Naive thymus-derived CD4-positive, alpha-beta T cell (primary cell): ENCODE measurements around the gene ETS1. TPM values are rescaled to one million over a fixed set of nuclear protein-coding genes. Genes with fewer than 3 reads are reported as not detected.
A peak's percentile ranks its signal among the peaks of the same experiment; 100 is the strongest.

Experiments used
- ATAC-seq: fragments of 150-1000 bp; cut with Tn5 transposase; 2 replicates; pipeline ENCODE4 v1.10.0; 2021; ENCODE audit warnings: mild to moderate bottlenecking, moderate library complexity
- CTCF ChIA-PET: fragments of 350-600 bp; sonication (Branson Sonifier 250); formaldehyde crosslinking; loops from one replicate; lab custom pipeline; 2021; ENCODE audit warnings: antibody characterized with exemption; lab: Charles Lee
- POLR2A ChIA-PET: fragments of 350-600 bp; sonication (Branson Sonifier 250); formaldehyde crosslinking; loops from one replicate; lab custom pipeline; 2021; ENCODE audit warnings: antibody characterized with exemption, inconsistent platforms; lab: Charles Lee
- DNase-seq, 9 donors: peaks; one replicate each; pipeline versions ENCODE4 v3.0.0 to v3.0.0-alpha.2; 2020 to 2022; ENCODE audit warnings: mixed read lengths in 1 of 9
- H3K27ac ChIP-seq: one replicate; pipeline ENCODE4 v1.7.0; 2013; ENCODE audit warnings: mild to moderate bottlenecking, low read depth, low read length, moderate library complexity
- H3K27me3 ChIP-seq, 2 donors: one replicate each; pipeline ENCODE4 v1.7.0; 2013; ENCODE audit warnings: low read length in 2 of 2, mild to moderate bottlenecking in 2 of 2, moderate library complexity in 2 of 2; ENCODE audit not compliant: control insufficient read depth in 2 of 2, insufficient read depth in 2 of 2
- H3K36me3 ChIP-seq, 3 experiments: 1 replicate in 2 of 3; 2 replicates in 1 of 3; pipeline ENCODE4 v1.7.0; 2013; ENCODE audit warnings: low read length in 3 of 3, mild to moderate bottlenecking in 3 of 3, moderate library complexity in 1 of 3; ENCODE audit not compliant: insufficient read depth in 3 of 3, control insufficient read depth in 2 of 3
- H3K4me1 ChIP-seq, 2 donors: one replicate each; pipeline ENCODE4 v1.7.0; 2013; ENCODE audit warnings: low read length in 2 of 2, mild to moderate bottlenecking in 2 of 2, moderate library complexity in 1 of 2; ENCODE audit not compliant: control insufficient read depth in 2 of 2, insufficient read depth in 2 of 2
- H3K4me3 ChIP-seq: 2 replicates; pipeline ENCODE4 v1.7.0; 2013; ENCODE audit warnings: mild to moderate bottlenecking, low read length
- H3K9me3 ChIP-seq, 3 experiments: 1 replicate in 2 of 3; 2 replicates in 1 of 3; pipeline ENCODE4 v1.7.0; 2013; ENCODE audit warnings: low read length in 3 of 3; ENCODE audit not compliant: control insufficient read depth in 2 of 3
- H3K27ac Mint-ChIP-seq, 9 donors: one replicate each; pipeline ENCODE4 v1.8.0; 2020 to 2022; ENCODE audit warnings: mixed read lengths in 9 of 9, mild to moderate bottlenecking in 8 of 9, moderate library complexity in 5 of 9, inconsistent platforms in 2 of 9
- H3K27me3 Mint-ChIP-seq, 5 donors: one replicate each; pipeline ENCODE4 v1.8.0; 2021 to 2022; ENCODE audit warnings: mixed read lengths in 5 of 5, mild to moderate bottlenecking in 1 of 5
- H3K36me3 Mint-ChIP-seq, 5 donors: one replicate each; pipeline ENCODE4 v1.8.0; 2020 to 2022; ENCODE audit warnings: mixed read lengths in 5 of 5, mild to moderate bottlenecking in 3 of 5, inconsistent platforms in 1 of 5
- H3K4me1 Mint-ChIP-seq, 7 donors: one replicate each; pipeline ENCODE4 v1.8.0; 2020 to 2022; ENCODE audit warnings: mixed read lengths in 7 of 7, mild to moderate bottlenecking in 3 of 7, inconsistent platforms in 1 of 7
- H3K4me3 Mint-ChIP-seq, 10 donors: one replicate each; pipeline ENCODE4 v1.8.0; 2020 to 2022; ENCODE audit warnings: mild to moderate bottlenecking in 10 of 10, mixed read lengths in 10 of 10, moderate library complexity in 6 of 10, inconsistent platforms in 2 of 10
- H3K9me3 Mint-ChIP-seq, 11 donors: one replicate each; pipeline ENCODE4 v1.8.0; 2020 to 2022; ENCODE audit warnings: mixed read lengths in 11 of 11, mild to moderate bottlenecking in 4 of 11, inconsistent platforms in 1 of 11, moderate library complexity in 1 of 11
- intact Hi-C, 2 donors: fragments of 100-400 bp; cut with micrococcal nuclease; formaldehyde crosslinking; loops; one replicate each; pipeline ENCODE4 v1.15.1; 2023
- polyA plus RNA-seq, 2 donors: library from polyadenylated mRNA; unstranded; fragments of 300-500 nt; fragmentation: Illumina TruSeq; gene quantifications; one replicate each; pipeline ENCODE4 v1.2.3, GENCODE V29; 2021
- total RNA-seq, 6 experiments: library from RNA in 5 of 6; stranded (reverse) in 5 of 6; gene quantifications; 1 replicate in 5 of 6; 2 replicates in 1 of 6; pipeline ENCODE4 v1.2.3 and lab custom pipeline; 2021 to 2026

Gene ETS1
- total and polyA plus RNA-seq, 7 experiments from 2014 or later = 514 to 871 (median 676) TPM

GRCh38 chr11:128504486-128504885, 82.9 kb downstream of the ETS1 start:
- Mint-ChIP-seq H3K27me3 (no peaks in the 10 kb centered on the region), H3K4me1 (peaks cover 73 to 98% (median 92%) of the 10 kb centered on the region in 7 donors), H3K36me3 (peaks cover 33 to 65% (median 47%) of the 10 kb centered on the region in 5 donors), H3K9me3 (no peaks in the 10 kb centered on the region), H3K27ac (peak overlapping the region; percentile 90 to 99 (median 97)), H3K4me3 (peak overlapping the region; percentile 85 to 100 (median 98))
- peak in 2 of 9 donors; percentile 46 to 68 for DNase-seq
- Histone ChIP-seq H3K36me3 (peaks cover 4 to 19% (median 17%) of the 10 kb centered on the region in 3 experiments), H3K27ac (peak overlapping the region; percentile 97), H3K4me3 (peak overlapping the region; percentile 44), H3K9me3 (no peaks in the 10 kb centered on the region), H3K4me1 (peaks cover 88 to 90% of the 10 kb centered on the region in 2 donors), H3K27me3 (no peaks in the 10 kb centered on the region)
- ChIA-PET CTCF (interaction anchor here (0.6 to 3.8 kb wide), 19 partner anchors 8 to 220 kb away, joined by 3 to 24 read pairs (median 4); no protein-coding TSS in a partner anchor), POLR2A (interaction anchor here (0.6 to 30.8 kb wide), 14 partner anchors 7 to 281 kb away, joined by 3 to 691 read pairs (median 4); no protein-coding TSS in a partner anchor)
- no peak for ATAC-seq
- intact Hi-C loops = loop anchor here (1.0 to 10.0 kb wide), 8 partner anchors 10 to 310 kb away; no protein-coding TSS in a partner anchor

- ChIA-PET CTCF (interaction anchor here (0.7 to 3.8 kb wide), 12 partner anchors 8 to 219 kb away, joined by 3 to 24 read pairs (median 4); no protein-coding TSS in a partner anchor), POLR2A (interaction anchor here (0.6 to 30.8 kb wide), 10 partner anchors 14 to 210 kb away, joined by 3 to 691 read pairs (median 24); no protein-coding TSS in a partner anchor)
- no peaks in the 10 kb centered on the region for H3K9me3 ChIP-seq
- H3K27me3 ChIP-seq = no peaks in the 10 kb centered on the region
- Mint-ChIP-seq H3K27me3 (no peaks in the 10 kb centered on the region), H3K9me3 (no peaks in the 10 kb centered on the region), H3K4me1 (peaks cover 79 to 98% (median 92%) of the 10 kb centered on the region in 7 donors), H3K4me3 (peak overlapping the region; percentile 85 to 100 (median 98)), H3K36me3 (peaks cover 33 to 61% (median 47%) of the 10 kb centered on the region in 5 donors), H3K27ac (peak overlapping the region; percentile 90 to 99 (median 97))
- DNase-seq (peak in 6 of 9 donors; percentile 48 to 85 (median 61)), ATAC-seq (peak; percentile 82)
- peak overlapping the region; percentile 97 for H3K27ac ChIP-seq
- H3K4me3 ChIP-seq = peak overlapping the region; percentile 44
- intact Hi-C loops = loop anchor here (1.0 to 10.0 kb wide), 4 partner anchors 213 to 309 kb away; no protein-coding TSS in a partner anchor
- H3K36me3 ChIP-seq = peaks cover 4 to 18% (median 17%) of the 10 kb centered on the region in 3 experiments
- peaks cover 90% of the 10 kb centered on the region in 2 donors for H3K4me1 ChIP-seq
Observed at GRCh38 chr11:128503245-128503991, 83.9 kb downstream of the ETS1 start.

GRCh38 chr11:128502726-128503125, 84.6 kb downstream of the ETS1 start:
- ATAC-seq (no peak), DNase-seq (peak in 1 of 9 donors; percentile 31)
- H3K27me3 Mint-ChIP-seq = no peaks in the 10 kb centered on the region
- Histone ChIP-seq H3K27me3 (no peaks in the 10 kb centered on the region), H3K9me3 (no peaks in the 10 kb centered on the region), H3K36me3 (peaks cover 4 to 17% (median 14%) of the 10 kb centered on the region in 3 experiments), H3K4me3 (peak overlapping the region; percentile 15), H3K27ac (peak overlapping the region; percentile 97), H3K4me1 (peaks cover 92% of the 10 kb centered on the region in 2 donors)
- H3K4me3 Mint-ChIP-seq = peak overlapping the region; percentile 93 to 100 (median 98)
- peaks cover 84 to 99% (median 95%) of the 10 kb centered on the region in 7 donors for H3K4me1 Mint-ChIP-seq
- H3K9me3 Mint-ChIP-seq = no peaks in the 10 kb centered on the region
- intact Hi-C loops = loop anchor here (1.0 to 10.0 kb wide), 5 partner anchors 8 to 308 kb away; no protein-coding TSS in a partner anchor
- H3K36me3 Mint-ChIP-seq = peaks cover 33 to 60% (median 48%) of the 10 kb centered on the region in 5 donors
- ChIA-PET CTCF (interaction anchor here (1.4 to 2.0 kb wide), 5 partner anchors 9 to 41 kb away, joined by 3 to 5 read pairs (median 4); no protein-coding TSS in a partner anchor), POLR2A (interaction anchor here (0.6 to 30.8 kb wide), 8 partner anchors 15 to 210 kb away, joined by 3 to 691 read pairs (median 280); no protein-coding TSS in a partner anchor)
- peak overlapping the region; percentile 93 to 99 (median 97) for H3K27ac Mint-ChIP-seq

- intact Hi-C loops = loop anchor here (1.0 to 10.0 kb wide), 7 partner anchors 8 to 307 kb away; no protein-coding TSS in a partner anchor
- peaks cover 85 to 100% (median 97%) of the 10 kb centered on the region in 7 donors for H3K4me1 Mint-ChIP-seq
- no peaks in the 10 kb centered on the region for H3K27me3 Mint-ChIP-seq
- peaks cover 33 to 63% (median 46%) of the 10 kb centered on the region in 5 donors for H3K36me3 Mint-ChIP-seq
- H3K27ac Mint-ChIP-seq = peak overlapping the region; percentile 93 to 99 (median 97)
- peaks cover 4 to 14% (median 13%) of the 10 kb centered on the region in 3 experiments for H3K36me3 ChIP-seq
- no peaks in the 10 kb centered on the region for H3K27me3 ChIP-seq
- no peaks in the 10 kb centered on the region for H3K9me3 Mint-ChIP-seq
- ChIA-PET CTCF (interaction anchor here (0.5 to 2.0 kb wide), 10 partner anchors 10 to 322 kb away, joined by 3 to 5 read pairs (median 4); no protein-coding TSS in a partner anchor), POLR2A (interaction anchor here (0.6 to 30.8 kb wide), 12 partner anchors 16 to 209 kb away, joined by 3 to 691 read pairs (median 6); no protein-coding TSS in a partner anchor)
- H3K4me3 Mint-ChIP-seq = peak overlapping the region; percentile 93 to 100 (median 98)
- peak overlapping the region; percentile 97 for H3K27ac ChIP-seq
- H3K4me1 ChIP-seq = peaks cover 94 to 98% of the 10 kb centered on the region in 2 donors
- no peak for ATAC-seq
- DNase-seq = peak in 1 of 9 donors; percentile 14
- H3K4me3 ChIP-seq = peak overlapping the region; percentile 15
- H3K9me3 ChIP-seq = no peaks in the 10 kb centered on the region
Observed at GRCh38 chr11:128501632-128502549, 85.5 kb downstream of the ETS1 start.

- H3K9me3 ChIP-seq = no peaks in the 10 kb centered on the region
- H3K27ac ChIP-seq = peak overlapping the region; percentile 97
- Mint-ChIP-seq H3K27me3 (no peaks in the 10 kb centered on the region), H3K4me3 (peak overlapping the region; percentile 93 to 100 (median 98)), H3K27ac (peak overlapping the region; percentile 93 to 99 (median 97)), H3K4me1 (peaks cover 85 to 100% (median 97%) of the 10 kb centered on the region in 7 donors), H3K9me3 (no peaks in the 10 kb centered on the region), H3K36me3 (peaks cover 27 to 63% (median 42%) of the 10 kb centered on the region in 5 donors)
- intact Hi-C loops = loop anchor here (1.0 to 10.0 kb wide), 6 partner anchors 18 to 306 kb away; no protein-coding TSS in a partner anchor
- ChIA-PET POLR2A (interaction anchor here (0.7 to 30.8 kb wide), 13 partner anchors 15 to 208 kb away, joined by 3 to 691 read pairs (median 8); no protein-coding TSS in a partner anchor), CTCF (interaction anchor here (1.0 to 2.0 kb wide), 8 partner anchors 9 to 211 kb away, joined by 3 to 6 read pairs (median 4); no protein-coding TSS in a partner anchor)
- ATAC-seq (no peak), DNase-seq (peak in 1 of 9 donors; percentile 15)
- peaks cover 96 to 98% of the 10 kb centered on the region in 2 donors for H3K4me1 ChIP-seq
- H3K4me3 ChIP-seq = peak overlapping the region; percentile 15
- H3K36me3 ChIP-seq = peaks cover 4 to 14% (median 5%) of the 10 kb centered on the region in 3 experiments
- H3K27me3 ChIP-seq = no peaks in the 10 kb centered on the region
Observed at GRCh38 chr11:128501008-128501407, 86.3 kb downstream of the ETS1 start.
